Endothelial cell of umbilical vein (primary cell): ENCODE data around the gene NOP9. TPM values are rescaled to one million over a fixed set of nuclear protein-coding genes. Genes with fewer than 3 reads are reported as not detected.

ENCODE experiments used
- BruUV-seq: library from RNA; stranded (reverse); fragments of 400-500 nt; replicated peaks from 2 replicates; lab custom pipeline; 2021; lab: Mats Ljungman, UMichigan
- CTCF ChIA-PET: fragments of 300-600, 350-600 bp; sonication (Branson Sonifier 250); formaldehyde crosslinking; loops from one replicate; lab custom pipeline; 2021; ENCODE audit warnings: antibody characterized with exemption, inconsistent platforms; lab: Charles Lee
- POLR2A ChIA-PET: fragments of 300-600, 350-600 bp; sonication (Branson Sonifier 250); formaldehyde crosslinking; loops from one replicate; lab custom pipeline; 2021; ENCODE audit warnings: antibody characterized with exemption, inconsistent platforms; lab: Charles Lee
- DNase-seq: peaks from one replicate; pipeline ENCODE4 v3.0.0-alpha.2; 2011; ENCODE audit warnings: low read depth, low spot score
- FAIRE-seq: peaks from 2 replicates; lab custom pipeline; 2011; peaks lifted over from hg19 to GRCh38; lab: Jason Lieb, UNC
- H2AFZ ChIP-seq: 2 replicates; pipeline ENCODE4 v1.6.0; 2012; ENCODE audit warnings: low read depth, low read length, control low read depth, inconsistent platforms
- H3K27ac ChIP-seq: 2 replicates; pipeline ENCODE4 v1.5.1; 2011; ENCODE audit warnings: low read depth, mild to moderate bottlenecking, control low read depth, low read length, moderate library complexity; ENCODE audit not compliant: insufficient read depth
- H3K27me3 ChIP-seq, 2 experiments: 2 replicates each; pipeline versions ENCODE4 v1.6.0 to v1.6.1; 2011; ENCODE audit warnings: low read length in 2 of 2, mixed read lengths in 1 of 2; ENCODE audit not compliant: control insufficient read depth in 2 of 2, insufficient read depth in 2 of 2
- H3K36me3 ChIP-seq, 2 experiments: 2 replicates in 1 of 2; 3 replicates in 1 of 2; pipeline ENCODE4 v1.5.1; 2011; ENCODE audit warnings: low read length in 2 of 2, mild to moderate bottlenecking in 1 of 2, moderate library complexity in 1 of 2; ENCODE audit not compliant: control insufficient read depth in 2 of 2, insufficient read depth in 2 of 2; ENCODE audit errors: extremely low read depth in 1 of 2
- H3K4me1 ChIP-seq: 3 replicates; pipeline ENCODE4 v1.5.1; 2011; ENCODE audit warnings: mild to moderate bottlenecking, low read length; ENCODE audit not compliant: control insufficient read depth, insufficient read depth; ENCODE audit errors: extremely low read depth
- H3K4me2 ChIP-seq: 2 replicates; pipeline ENCODE4 v1.6.1; 2011; ENCODE audit warnings: low read length, control low read depth, mixed read lengths; ENCODE audit not compliant: insufficient read depth
- H3K4me3 ChIP-seq, 3 experiments: fragments of 200-600 bp in 1 of 3; sonication (generic), shearing (Covaris generic) in 1 of 3; replicated peaks in 1 of 3; 2 replicates each; pipeline ENCODE4 v1.5.1; 2011 to 2016; ENCODE audit warnings: control low read depth in 3 of 3, low read length in 3 of 3, mild to moderate bottlenecking in 2 of 3, inconsistent platforms in 1 of 3, low read depth in 1 of 3, moderate library complexity in 1 of 3; ENCODE audit not compliant: insufficient read depth in 1 of 3
- H3K79me2 ChIP-seq: 2 replicates; pipeline ENCODE4 v1.6.0; 2012; ENCODE audit warnings: low read length, inconsistent platforms; ENCODE audit not compliant: control insufficient read depth, insufficient read depth
- H3K9ac ChIP-seq: replicated peaks from 2 replicates; pipeline ENCODE3; 2011; ENCODE audit warnings: low read length, control low read depth; ENCODE audit not compliant: insufficient read depth; ENCODE audit errors: extremely low read depth
- H3K9me1 ChIP-seq: replicated peaks from 3 replicates; pipeline ENCODE4 v1.6.0; 2011; ENCODE audit warnings: mild to moderate bottlenecking, low read length; ENCODE audit not compliant: control insufficient read depth, insufficient read depth; ENCODE audit errors: extremely low read depth
- H3K9me3 ChIP-seq: replicated peaks from 2 replicates; pipeline ENCODE4 v1.5.1; 2012; ENCODE audit warnings: low read length, inconsistent platforms; ENCODE audit not compliant: control insufficient read depth, insufficient read depth
- H4K20me1 ChIP-seq: replicated peaks from 2 replicates; pipeline ENCODE3; 2011; ENCODE audit warnings: mild to moderate bottlenecking, low read length; ENCODE audit not compliant: control insufficient read depth, insufficient read depth; ENCODE audit errors: extremely low read depth
- CTCF ChIP-seq, 2 donors: IDR thresholded peaks; 1 replicate in 1 of 2; 2 replicates in 1 of 2; pipeline ENCODE4 v1.5.1; 2011; ENCODE audit warnings: low read length in 2 of 2, mild to moderate bottlenecking in 2 of 2, moderate library complexity in 2 of 2, control low read depth in 1 of 2, inconsistent platforms in 1 of 2, low read depth in 1 of 2; ENCODE audit not compliant: insufficient read depth in 1 of 2; ENCODE audit errors: extremely low read depth in 1 of 2
- EZH2 ChIP-seq: IDR thresholded peaks from 2 replicates; pipeline ENCODE4 v1.6.1; 2012; ENCODE audit warnings: borderline replicate concordance, low read depth, mild to moderate bottlenecking, moderate library complexity, low read length, inconsistent platforms; ENCODE audit not compliant: severe bottlenecking
- FOS ChIP-seq: IDR thresholded peaks from 2 replicates; pipeline ENCODE4 v1.6.1; 2011; ENCODE audit warnings: mild to moderate bottlenecking, low read length, moderate library complexity, borderline replicate concordance; ENCODE audit not compliant: insufficient read depth
- GATA2 ChIP-seq: IDR thresholded peaks from 2 replicates; pipeline ENCODE4 v1.7.0; 2011; ENCODE audit warnings: low read depth, mild to moderate bottlenecking, moderate library complexity, mixed read lengths, low read length; ENCODE audit not compliant: insufficient read length, insufficient read depth
- JUN ChIP-seq: IDR thresholded peaks from 2 replicates; pipeline ENCODE4 v1.6.1; 2011; ENCODE audit warnings: borderline replicate concordance, low read depth; ENCODE audit not compliant: insufficient read length, insufficient read depth
- MAX ChIP-seq: IDR thresholded peaks from 2 replicates; pipeline ENCODE4 v1.6.1; 2011; ENCODE audit not compliant: insufficient read depth, insufficient read length
- MYC ChIP-seq: IDR thresholded peaks from one replicate; pipeline ENCODE4 v1.6.1; 2011; ENCODE audit warnings: mild to moderate bottlenecking, low read depth, low read length
- POLR2A ChIP-seq: IDR thresholded peaks from 2 replicates; pipeline ENCODE4 v1.6.1; 2012; ENCODE audit warnings: low read depth, mild to moderate bottlenecking, control low read depth, low read length
- POLR2AphosphoS5 ChIP-seq: IDR thresholded peaks from 2 replicates; pipeline ENCODE4 v1.6.1; 2012; ENCODE audit warnings: low read depth, mild to moderate bottlenecking, control low read depth, low read length, moderate library complexity; ENCODE audit not compliant: insufficient read depth
- dilution Hi-C: fragments of 300-500 bp; cut with MboI; formaldehyde crosslinking; loops from one replicate; pipeline ENCODE4 v1.15.0; 2019; ENCODE audit warnings: low sequenced_read_pairs; ENCODE audit not compliant: extremely low pct_ligation_motif_present
- intact Hi-C: fragments of 100-400 bp; cut with micrococcal nuclease; formaldehyde crosslinking; loops from one replicate; pipeline ENCODE4 v1.10.0; 2022
- polyA plus RNA-seq, 4 experiments: library from polyadenylated mRNA; depleted of rRNA in 3 of 4; stranded (reverse) in 3 of 4; unstranded in 1 of 4; fragments of >200 nt; gene quantifications; 2 replicates each; pipeline versions ENCODE4 v1.2.1 to v1.2.3, GENCODE V29; 2011 to 2012; ENCODE audit warnings: missing spikeins in 1 of 4
- total RNA-seq: library from RNA; stranded (reverse); gene quantifications from 2 replicates; pipeline ENCODE4 v1.2.3, GENCODE V29; 2021

NOP9 gene
- total and polyA plus RNA-seq, 2 donors (not counting 3 experiments of a cell fraction or from before 2014, with no cell fraction given), result 16.2 to 31.0 TPM

GRCh38 chr14:24298892-24299254 lies 777 bp upstream of the NOP9 start:
- FAIRE-seq, result peak; percentile 73

More at GRCh38 chr14:24298892-24299254, 777 bp upstream of the NOP9 start:
- ChIA-PET CTCF (interaction anchor here (1.0 to 5.5 kb wide), 10 partner anchors 10 to 241 kb away, joined by 3 to 199 read pairs (median 16); partner anchors contain the start of genes CIDEB, LTB4R, LTB4R2 and MDP1), POLR2A (interaction anchor here (1.1 kb wide), 1 partner anchor 56 kb away, joined by 7 read pairs; the partner anchor contains the start of gene TINF2)
- intact Hi-C loops, result loop anchor here (1.0 to 5.0 kb wide), 3 partner anchors 28 to 185 kb away; partner anchors contain the start of genes DCAF11, NRL, PSME2 and RABGGTA
- Histone ChIP-seq H3K4me2 (peak overlapping the region; percentile 83), H3K9me3 (no peaks in the 10 kb centered on the region), H3K36me3 (peaks cover 5 to 18% of the 10 kb centered on the region in 2 experiments), H3K79me2 (peaks cover 11% of the 10 kb centered on the region), H3K9me1 (no peaks in the 10 kb centered on the region), H3K27ac (peak overlapping the region; percentile 74), H2AFZ (peak overlapping the region; percentile 98), H4K20me1 (no peaks in the 10 kb centered on the region), H3K4me3 (peak overlapping the region; percentile 79 to 85 (median 82)), H3K4me1 (peaks cover 22% of the 10 kb centered on the region), H3K27me3 (no peaks in the 10 kb centered on the region), H3K9ac (peak overlapping the region; percentile 84)
- DNase-seq, result peak; percentile 14
- dilution Hi-C loops, result no loop called here
- BruUV-seq, result no TSS peak
- TF ChIP-seq GATA2 (no peak), MAX (no peak), EZH2 (no peak), FOS (no peak), POLR2AphosphoS5 (no peak), MYC (no peak), POLR2A (no peak), CTCF (IDR thresholded peaks at IDR 0.05; ENCODE audit: extremely low read depth in 1 of 2, insufficient read depth in 1 of 2, low read depth in 1 of 2, low read length in 2 of 2) (no peak), JUN (no peak)
